ENCODE measurements around the gene MEIS1. TPM values are rescaled to one million over a fixed set of nuclear protein-coding genes. Genes with fewer than 3 reads are reported as not detected.

MEIS1 gene
- total and polyA plus RNA-seq, 4 experiments from 2014 or later = not detected

DNA sequence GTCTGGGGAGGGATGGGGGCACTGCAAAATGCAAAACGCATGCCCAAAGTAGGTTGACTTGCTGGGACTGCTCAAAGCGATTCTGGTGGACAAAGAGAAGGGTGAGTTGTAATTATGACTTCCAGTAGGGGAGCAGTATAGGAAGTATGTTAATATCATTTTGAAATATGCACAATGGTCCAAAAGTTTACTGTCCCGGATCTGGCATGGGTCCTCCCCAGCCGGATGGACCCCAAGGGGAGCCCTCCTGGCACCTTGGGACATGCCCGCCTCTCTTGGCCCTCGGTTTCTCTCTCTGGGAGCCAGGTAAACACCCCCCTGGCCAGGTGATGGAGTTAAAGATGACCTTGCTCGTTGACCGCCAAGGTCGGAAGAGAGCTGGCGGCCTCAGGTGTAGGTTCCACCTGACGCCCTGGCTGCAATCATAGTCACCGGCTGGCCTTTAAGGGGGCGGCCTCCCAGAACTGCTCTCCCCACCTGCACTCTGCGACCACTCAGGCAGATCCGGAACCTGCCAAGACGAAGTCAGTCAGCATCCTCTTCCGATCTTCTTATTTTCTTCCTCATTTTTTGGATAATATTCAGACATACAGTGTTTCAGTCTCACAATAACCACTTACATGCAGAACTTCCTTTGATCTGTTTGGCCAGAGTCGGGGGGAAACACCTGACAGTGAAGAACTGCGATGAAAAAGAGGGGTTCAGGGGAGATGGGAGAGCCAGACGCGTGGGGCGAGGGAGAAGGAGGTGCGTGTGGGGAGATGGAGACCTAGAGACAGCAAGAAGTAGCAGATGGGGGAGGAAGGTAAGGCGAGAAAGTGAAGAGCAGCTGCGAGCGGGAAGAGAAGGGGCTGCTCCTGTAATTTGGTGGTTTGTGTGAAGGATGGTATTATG is 148.3 kb downstream of the MEIS1 start:
- Histone ChIP-seq H3K9me3 (ENCODE audit: control insufficient read depth in 1 of 2, low read length in 2 of 2) (no peaks in the 10 kb centered on the region), H3K4me1 (ENCODE audit: insufficient read depth, low read length) (no peaks in the 10 kb centered on the region), H3K27me3 (ENCODE audit: insufficient read depth, low read length) (peaks cover 22% of the 10 kb centered on the region), H3K27ac (ENCODE audit: low read depth, low read length) (no peak overlapping the region), H3K4me3 (ENCODE audit: low read length in 2 of 2) (no peak overlapping the region), H3K36me3 (ENCODE audit: insufficient read depth, low read length) (no peaks in the 10 kb centered on the region)
- intact Hi-C loops (cut with micrococcal nuclease) = no loop called here
- Mint-ChIP-seq H3K27ac (no peak overlapping the region), H3K9me3 (peaks cover 0 to 13% (median 3%) of the 10 kb centered on the region in 8 donors), H3K4me3 (no peak overlapping the region), H3K36me3 (no peaks in the 10 kb centered on the region), H3K27me3 (peaks cover 21 to 23% of the 10 kb centered on the region in 2 donors), H3K4me1 (peaks cover 0 to 4% (median under 1%) of the 10 kb centered on the region in 4 donors)
- ChIA-PET POLR2A (ENCODE audit: partially characterized antibody) (no interaction called here), CTCF (ENCODE audit: partially characterized antibody) (no interaction called here)
- no peak for DNase-seq

DNA sequence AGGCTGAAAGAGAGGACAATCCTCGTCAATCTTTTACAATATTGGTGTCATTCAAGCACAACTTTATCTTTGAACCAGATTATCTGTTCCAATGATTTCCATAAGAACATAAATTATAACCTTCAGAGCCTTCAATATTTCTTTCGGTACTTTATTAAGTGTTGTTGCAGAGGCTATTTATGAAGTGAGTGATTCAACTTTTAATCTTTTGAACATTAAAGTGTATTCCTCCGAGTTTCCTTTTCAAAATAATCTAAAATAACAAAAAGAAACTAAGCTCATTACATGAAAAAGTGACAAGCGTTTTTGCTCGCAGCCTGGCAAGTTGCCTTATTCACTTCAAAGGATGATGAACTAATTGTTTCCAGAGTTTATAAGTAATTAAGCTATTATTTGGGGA is 149.0 kb downstream of the MEIS1 start:
- no peak overlapping the region for H3K27ac Mint-ChIP-seq
- no peak overlapping the region for H3K4me3 Mint-ChIP-seq
- no peaks in the 10 kb centered on the region for H3K4me1 ChIP-seq (ENCODE audit: insufficient read depth, low read length)
- intact Hi-C loops (cut with micrococcal nuclease) = no loop called here
- no peak overlapping the region for H3K4me3 ChIP-seq (ENCODE audit: low read length in 2 of 2)
- ChIA-PET POLR2A (ENCODE audit: partially characterized antibody) (no interaction called here), CTCF (ENCODE audit: partially characterized antibody) (no interaction called here)
- peaks cover 0 to 4% (median under 1%) of the 10 kb centered on the region in 4 donors for H3K4me1 Mint-ChIP-seq
- H3K27me3 Mint-ChIP-seq = peaks cover 17% of the 10 kb centered on the region in 2 donors
- H3K36me3 Mint-ChIP-seq = no peaks in the 10 kb centered on the region
- H3K27ac ChIP-seq (ENCODE audit: low read depth, low read length) = no peak overlapping the region
- DNase-seq = no peak
- peaks cover 19% of the 10 kb centered on the region for H3K27me3 ChIP-seq (ENCODE audit: insufficient read depth, low read length)
- no peaks in the 10 kb centered on the region for H3K9me3 ChIP-seq (ENCODE audit: control insufficient read depth in 1 of 2, low read length in 2 of 2)
- H3K36me3 ChIP-seq (ENCODE audit: insufficient read depth, low read length) = no peaks in the 10 kb centered on the region
- peaks cover 0 to 13% (median 3%) of the 10 kb centered on the region in 8 donors for H3K9me3 Mint-ChIP-seq

DNA sequence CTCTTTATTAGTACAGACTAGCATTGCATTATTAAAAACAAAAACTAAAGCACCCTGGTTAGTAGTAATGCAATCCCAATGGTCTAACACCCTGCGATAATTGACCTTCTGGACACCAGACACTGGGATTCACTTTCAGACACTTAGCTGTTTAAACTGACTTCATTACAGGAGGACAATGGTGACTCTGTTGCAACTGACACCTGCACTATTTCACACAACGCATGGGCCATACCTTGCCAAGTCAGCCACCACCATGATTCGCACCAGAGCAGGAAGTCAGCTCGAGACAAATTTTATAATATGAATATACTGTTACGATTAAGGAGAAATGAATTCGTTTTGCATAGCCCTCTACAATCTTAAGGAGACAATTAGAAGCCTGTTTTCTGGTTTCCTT is 150.7 kb downstream of the MEIS1 start:
- Mint-ChIP-seq H3K36me3 (no peaks in the 10 kb centered on the region), H3K4me3 (no peak overlapping the region), H3K9me3 (peaks cover 0 to 11% (median 3%) of the 10 kb centered on the region in 8 donors), H3K27ac (no peak overlapping the region), H3K4me1 (peaks cover 0 to 4% (median under 1%) of the 10 kb centered on the region in 4 donors), H3K27me3 (peaks cover 9 to 10% of the 10 kb centered on the region in 2 donors)
- no peak overlapping the region for H3K4me3 ChIP-seq (ENCODE audit: low read length in 2 of 2)
- DNase-seq = no peak
- no peaks in the 10 kb centered on the region for H3K36me3 ChIP-seq (ENCODE audit: insufficient read depth, low read length)
- H3K9me3 ChIP-seq (ENCODE audit: control insufficient read depth in 1 of 2, low read length in 2 of 2) = no peaks in the 10 kb centered on the region
- ChIA-PET CTCF (ENCODE audit: partially characterized antibody) (no interaction called here), POLR2A (ENCODE audit: partially characterized antibody) (no interaction called here)
- peaks cover 14% of the 10 kb centered on the region for H3K27me3 ChIP-seq (ENCODE audit: insufficient read depth, low read length)
- H3K4me1 ChIP-seq (ENCODE audit: insufficient read depth, low read length) = no peaks in the 10 kb centered on the region
- intact Hi-C loops (cut with micrococcal nuclease) = no loop called here
- no peak overlapping the region for H3K27ac ChIP-seq (ENCODE audit: low read depth, low read length)

DNA sequence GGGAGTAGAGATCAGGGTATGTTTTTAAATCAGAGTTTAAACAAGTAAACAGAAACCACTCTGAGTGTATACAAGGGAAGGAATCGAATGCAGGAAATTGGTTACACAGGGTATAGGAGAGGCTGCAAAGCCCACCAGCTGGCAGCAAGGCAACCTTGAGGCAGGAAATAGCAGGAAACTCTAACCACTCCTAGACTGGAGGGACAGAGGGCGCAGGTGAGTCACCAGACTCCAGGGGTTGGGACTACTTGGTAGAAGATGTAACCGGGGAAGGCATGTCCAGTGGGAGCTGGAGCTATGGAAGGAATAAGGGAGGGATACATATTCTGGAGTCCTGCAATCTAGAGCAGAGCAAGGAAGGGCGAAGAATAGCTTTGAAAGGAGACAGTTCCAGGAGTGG is 152.3 kb downstream of the MEIS1 start:
- no peak overlapping the region for H3K27ac Mint-ChIP-seq
- CTCF ChIA-PET (ENCODE audit: partially characterized antibody) = no interaction called here
- H3K4me3 Mint-ChIP-seq = no peak overlapping the region

DNA sequence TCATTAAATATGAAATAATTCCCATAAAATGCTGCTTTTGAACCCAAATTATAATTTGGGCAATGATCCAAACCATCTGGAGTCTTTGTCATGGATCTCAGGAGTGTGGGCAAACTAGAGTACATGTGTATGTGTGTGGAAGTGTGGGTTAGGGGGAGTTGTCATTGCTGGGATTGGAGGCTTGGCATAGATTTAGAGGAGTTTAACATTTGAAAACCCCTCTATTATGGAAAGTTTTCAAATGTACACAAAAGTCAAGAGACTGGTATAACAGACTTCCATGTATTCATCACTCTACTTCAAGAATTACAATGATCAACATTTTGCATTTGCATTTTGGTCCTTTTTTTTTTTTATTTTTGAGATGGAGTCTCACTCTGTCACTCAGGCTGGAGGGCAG is 159.1 kb downstream of the MEIS1 start:
- ChIA-PET CTCF (ENCODE audit: partially characterized antibody) (no interaction called here), POLR2A (ENCODE audit: partially characterized antibody) (no interaction called here)
- H3K4me1 Mint-ChIP-seq = no peaks in the 10 kb centered on the region
- no peak for DNase-seq
- intact Hi-C loops (cut with micrococcal nuclease) = no loop called here
- no peaks in the 10 kb centered on the region for H3K27me3 Mint-ChIP-seq
- Histone ChIP-seq H3K36me3 (ENCODE audit: insufficient read depth, low read length) (no peaks in the 10 kb centered on the region), H3K27ac (ENCODE audit: low read depth, low read length) (no peak overlapping the region), H3K4me3 (ENCODE audit: low read length in 2 of 2) (no peak overlapping the region), H3K4me1 (ENCODE audit: insufficient read depth, low read length) (no peaks in the 10 kb centered on the region), H3K27me3 (ENCODE audit: insufficient read depth, low read length) (no peaks in the 10 kb centered on the region), H3K9me3 (ENCODE audit: control insufficient read depth in 1 of 2, low read length in 2 of 2) (no peaks in the 10 kb centered on the region)
- H3K4me3 Mint-ChIP-seq = no peak overlapping the region
- H3K9me3 Mint-ChIP-seq = peaks cover 0 to 6% (median 0%) of the 10 kb centered on the region in 8 donors
- no peaks in the 10 kb centered on the region for H3K36me3 Mint-ChIP-seq
- no peak overlapping the region for H3K27ac Mint-ChIP-seq

More for the DNA sequence above, 152.3 kb downstream of the MEIS1 start:
- Histone ChIP-seq H3K36me3 (ENCODE audit: insufficient read depth, low read length) (no peaks in the 10 kb centered on the region), H3K4me3 (ENCODE audit: low read length in 2 of 2) (no peak overlapping the region), H3K27ac (ENCODE audit: low read depth, low read length) (no peak overlapping the region), H3K4me1 (ENCODE audit: insufficient read depth, low read length) (no peaks in the 10 kb centered on the region), H3K27me3 (ENCODE audit: insufficient read depth, low read length) (peaks cover 14% of the 10 kb centered on the region), H3K9me3 (ENCODE audit: control insufficient read depth in 1 of 2, low read length in 2 of 2) (no peaks in the 10 kb centered on the region)
- DNase-seq = no peak
- H3K36me3 Mint-ChIP-seq = no peaks in the 10 kb centered on the region
- no peaks in the 10 kb centered on the region for H3K4me1 Mint-ChIP-seq
- H3K9me3 Mint-ChIP-seq = peaks cover 0 to 6% (median 0%) of the 10 kb centered on the region in 8 donors
- POLR2A ChIA-PET (ENCODE audit: partially characterized antibody) = no interaction called here
- H3K27me3 Mint-ChIP-seq = peaks cover 3 to 4% of the 10 kb centered on the region in 2 donors
- intact Hi-C loops (cut with micrococcal nuclease) = no loop called here

DNA sequence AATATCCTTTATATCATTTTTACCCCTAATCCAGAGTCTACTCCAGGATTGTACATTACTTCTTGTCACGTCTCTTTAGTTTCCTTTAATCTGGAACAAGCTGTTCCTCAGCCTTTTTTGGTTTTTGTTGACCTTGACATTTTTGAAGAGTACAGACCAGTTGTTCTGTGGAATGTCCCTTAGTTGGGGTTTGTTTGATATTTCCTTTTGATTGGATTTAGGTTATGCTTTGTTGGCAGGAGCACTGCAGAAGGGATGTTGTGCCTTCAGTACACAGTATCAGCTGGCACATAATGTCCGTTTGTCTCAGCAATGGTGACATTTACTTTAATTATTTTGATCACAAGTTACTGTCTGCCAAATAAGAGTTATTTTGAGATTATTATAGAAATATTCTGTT is 160.6 kb downstream of the MEIS1 start:
- ChIA-PET POLR2A (ENCODE audit: partially characterized antibody) (no interaction called here), CTCF (ENCODE audit: partially characterized antibody) (no interaction called here)
- Mint-ChIP-seq H3K9me3 (no peaks in the 10 kb centered on the region), H3K36me3 (no peaks in the 10 kb centered on the region), H3K4me1 (no peaks in the 10 kb centered on the region), H3K27me3 (no peaks in the 10 kb centered on the region), H3K4me3 (no peak overlapping the region), H3K27ac (no peak overlapping the region)
- Histone ChIP-seq H3K27me3 (ENCODE audit: insufficient read depth, low read length) (no peaks in the 10 kb centered on the region), H3K4me3 (ENCODE audit: low read length in 2 of 2) (no peak overlapping the region), H3K4me1 (ENCODE audit: insufficient read depth, low read length) (no peaks in the 10 kb centered on the region), H3K27ac (ENCODE audit: low read depth, low read length) (no peak overlapping the region), H3K36me3 (ENCODE audit: insufficient read depth, low read length) (no peaks in the 10 kb centered on the region), H3K9me3 (ENCODE audit: control insufficient read depth in 1 of 2, low read length in 2 of 2) (no peaks in the 10 kb centered on the region)
- no peak for DNase-seq
- intact Hi-C loops (cut with micrococcal nuclease) = no loop called here

DNA sequence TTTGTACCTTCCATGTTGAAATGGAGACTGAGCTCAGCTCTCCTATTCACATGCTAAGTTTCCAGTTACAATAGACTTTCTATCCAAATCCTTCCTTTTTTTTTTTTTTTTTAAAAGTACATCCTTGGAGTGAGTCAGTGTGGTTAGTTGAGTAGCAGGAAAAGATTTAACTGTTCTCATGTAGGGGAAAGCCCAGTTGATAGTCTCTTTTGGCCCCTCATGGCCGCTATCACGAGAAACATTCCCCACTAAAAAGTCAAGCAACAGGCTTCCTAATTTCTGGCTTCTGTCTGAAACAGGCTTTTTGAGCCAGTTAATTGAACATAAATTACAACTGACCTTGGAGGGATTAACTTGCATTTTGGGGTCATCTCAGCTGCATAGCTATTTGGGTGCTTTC is 161.3 kb downstream of the MEIS1 start:
- intact Hi-C loops (cut with micrococcal nuclease) = no loop called here
- Histone ChIP-seq H3K4me3 (ENCODE audit: low read length in 2 of 2) (no peak overlapping the region), H3K27me3 (ENCODE audit: insufficient read depth, low read length) (no peaks in the 10 kb centered on the region), H3K36me3 (ENCODE audit: insufficient read depth, low read length) (no peaks in the 10 kb centered on the region), H3K27ac (ENCODE audit: low read depth, low read length) (no peak overlapping the region), H3K4me1 (ENCODE audit: insufficient read depth, low read length) (no peaks in the 10 kb centered on the region), H3K9me3 (ENCODE audit: control insufficient read depth in 1 of 2, low read length in 2 of 2) (no peaks in the 10 kb centered on the region)
- no peaks in the 10 kb centered on the region for H3K36me3 Mint-ChIP-seq
- no peak for DNase-seq
- POLR2A ChIA-PET (ENCODE audit: partially characterized antibody) = no interaction called here
- no peaks in the 10 kb centered on the region for H3K27me3 Mint-ChIP-seq
- no peaks in the 10 kb centered on the region for H3K4me1 Mint-ChIP-seq
- H3K27ac Mint-ChIP-seq = no peak overlapping the region
- CTCF ChIA-PET (ENCODE audit: partially characterized antibody) = no interaction called here
- H3K9me3 Mint-ChIP-seq = no peaks in the 10 kb centered on the region
- no peak overlapping the region for H3K4me3 Mint-ChIP-seq
